Stomach (tissue), 9 donors: ENCODE measurements around the gene FBXL4. TPM values are rescaled to one million over a fixed set of nuclear protein-coding genes. Genes with fewer than 3 reads are reported as not detected.

Source experiments
- DNase-seq, 2 donors: peaks; one replicate each; pipeline versions ENCODE4 v3.0.0 to v3.0.0-alpha.2; 2013 to 2019
- H3K27ac ChIP-seq, 5 donors: fragments of 200-600 bp in 4 of 5; sonication (generic) in 4 of 5; one replicate each; pipeline ENCODE4 v1.5.1; 2013 to 2019; ENCODE audit warnings: mild to moderate bottlenecking in 1 of 5, moderate library complexity in 1 of 5
- H3K27me3 ChIP-seq, 3 donors: fragments of 200-600 bp; sonication (generic); one replicate each; pipeline ENCODE4 v1.5.1; 2017 to 2019; ENCODE audit warnings: mixed run types in 1 of 3
- H3K36me3 ChIP-seq, 4 donors: fragments of 200-600 bp; sonication (generic); 1 replicate in 3 of 4; 2 replicates in 1 of 4; pipeline ENCODE4 v1.5.1; 2016 to 2019
- H3K4me1 ChIP-seq, 4 donors: fragments of 200-600 bp; sonication (generic); one replicate each; pipeline ENCODE4 v1.5.1; 2016 to 2019
- H3K4me3 ChIP-seq, 4 donors: fragments of 200-600 bp; sonication (generic) in 3 of 4; one replicate each; pipeline ENCODE4 v1.5.1; 2016 to 2019; ENCODE audit warnings: mild to moderate bottlenecking in 1 of 4
- H3K9me3 ChIP-seq, 4 donors: fragments of 200-600 bp; sonication (generic); one replicate each; pipeline ENCODE4 v1.5.1; 2016 to 2019
- CTCF ChIP-seq, 7 experiments: fragments of 450-650 bp in 4 of 7; fragments of 200-600 bp in 3 of 7; sonication (generic) in 3 of 7; IDR thresholded peaks; one replicate each; pipeline ENCODE4 v1.5.1; 2016 to 2019; ENCODE audit warnings: antibody characterized with exemption in 7 of 7, control low read depth in 2 of 7, mild to moderate bottlenecking in 1 of 7
- EP300 ChIP-seq: sonication (generic); formaldehyde crosslinking; IDR thresholded peaks from one replicate; pipeline ENCODE4 v1.6.1; 2017; ENCODE audit warnings: antibody characterized with exemption
- POLR2A ChIP-seq, 4 donors: fragments of 450-650 bp; IDR thresholded peaks; one replicate each; pipeline ENCODE4 v1.6.1; 2016; ENCODE audit warnings: antibody characterized with exemption in 4 of 4, control low read depth in 2 of 4, mild to moderate bottlenecking in 1 of 4, moderate library complexity in 1 of 4
- POLR2AphosphoS5 ChIP-seq, 3 donors: sonication (generic); formaldehyde crosslinking; IDR thresholded peaks; one replicate each; pipeline ENCODE4 v1.6.1; 2016; ENCODE audit warnings: antibody characterized with exemption in 3 of 3
- WGBS, 5 donors: extraction: QIAGEN DNeasy Blood & Tissue Kit in 3 of 5; methylation state at CpG; one replicate each; pipeline versions ENCODE4 v1.1.5 to v1.1.7; 2013 to 2018; 5-methylcytosine and 5-hydroxymethylcytosine counted together
- intact Hi-C: fragments of 100-400 bp; cut with DNase I; formaldehyde crosslinking; loops from one replicate; pipeline ENCODE4 v1.15.1; 2023; ENCODE audit warnings: low total_unique reads
- polyA plus RNA-seq, 3 donors: library from polyadenylated mRNA; stranded (reverse); fragments of 200-250 nt; gene quantifications; one replicate each; pipeline ENCODE4 v1.2.3, GENCODE V29; 2013
- total RNA-seq, 5 donors: library from RNA; depleted of rRNA; stranded (reverse); fragments of >200 nt; gene quantifications; one replicate each; pipeline versions ENCODE4 v1.1.0 to v1.2.3, GENCODE V29; 2014 to 2016
- donor health status: healthy with polysubstance abuse.
- donor health status: Bipolar disorder and iron deficiency.
- donor health status: healthy.

Gene FBXL4
- total and polyA plus RNA-seq, 8 donors: 2.6 to 37.1 (median 7.6) TPM

DNA sequence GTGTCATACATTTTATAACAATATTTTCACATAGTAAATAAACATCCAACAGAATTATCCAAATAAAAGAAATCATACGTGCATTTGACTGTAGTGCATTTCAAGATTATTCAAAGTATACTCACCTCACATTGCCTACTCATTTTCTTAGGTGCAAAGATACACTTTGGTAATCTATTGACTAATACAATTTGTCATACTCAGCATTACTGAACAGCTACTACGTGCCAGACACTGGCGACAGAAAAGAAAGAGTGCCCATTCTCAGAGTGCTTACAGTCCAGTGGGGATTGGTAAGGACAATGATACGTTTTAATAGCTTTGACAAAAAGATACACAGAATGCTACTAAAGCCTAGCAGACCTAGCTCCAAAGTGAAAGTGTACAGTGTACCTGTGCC lies 42.0 kb downstream of the FBXL4 start:
- intact Hi-C loops: no loop called here
- H3K4me3 ChIP-seq: no peak overlapping the region
- whole genome bisulfite sequencing, 5 donors: 91 to 97% (median 93%) methylated on average over 4 of the region's 4 CpGs
- H3K27me3 ChIP-seq: no peaks in the 10 kb centered on the region
- H3K9me3 ChIP-seq: peaks cover 0 to 2% (median 0%) of the 10 kb centered on the region in 4 donors
- H3K27ac ChIP-seq: no peak overlapping the region
- peaks cover 0 to 69% (median 62%) of the 10 kb centered on the region in 4 donors for H3K36me3 ChIP-seq
- TF ChIP-seq CTCF (IDR thresholded peaks at IDR 0.05) (no peak), POLR2A (IDR thresholded peaks at IDR 0.05) (no peak), POLR2AphosphoS5 (IDR thresholded peaks at IDR 0.05) (no peak), EP300 (no peak)
- DNase-seq: no peak
- H3K4me1 ChIP-seq: no peaks in the 10 kb centered on the region

GRCh38 chr6:98904096-98904495 lies 43.6 kb downstream of the FBXL4 start:
- H3K4me1 ChIP-seq: no peaks in the 10 kb centered on the region
- no peak overlapping the region for H3K4me3 ChIP-seq
- H3K27me3 ChIP-seq: no peaks in the 10 kb centered on the region
- intact Hi-C loops: no loop called here
- H3K9me3 ChIP-seq: peaks cover 0 to 2% (median 0%) of the 10 kb centered on the region in 4 donors
- no peak for TF ChIP-seq POLR2AphosphoS5 (IDR thresholded peaks at IDR 0.05)
- TF ChIP-seq EP300: no peak
- no peak for TF ChIP-seq CTCF (IDR thresholded peaks at IDR 0.05)
- no peak for TF ChIP-seq POLR2A (IDR thresholded peaks at IDR 0.05)
- peaks cover under 1 to 80% (median 64%) of the 10 kb centered on the region in 4 donors for H3K36me3 ChIP-seq
- no peak overlapping the region for H3K27ac ChIP-seq
- peak in 1 of 2 donors; percentile 8 for DNase-seq

- H3K4me1 ChIP-seq: no peaks in the 10 kb centered on the region
- peaks cover 0 to 8% (median 2%) of the 10 kb centered on the region in 4 donors for H3K9me3 ChIP-seq
- peaks cover 9 to 89% (median 77%) of the 10 kb centered on the region in 4 donors for H3K36me3 ChIP-seq
- intact Hi-C loops: no loop called here
- TF ChIP-seq EP300: no peak
- no peak for TF ChIP-seq POLR2A (IDR thresholded peaks at IDR 0.05)
- TF ChIP-seq POLR2AphosphoS5 (IDR thresholded peaks at IDR 0.05): no peak
- no peak for TF ChIP-seq CTCF (IDR thresholded peaks at IDR 0.05)
- DNase-seq: peak in 1 of 2 donors; percentile 10
- H3K27ac ChIP-seq: no peak overlapping the region
- H3K4me3 ChIP-seq: no peak overlapping the region
- WGBS, 5 donors: 75 to 92% (median 79%) methylated on average over 2 of the region's 2 CpGs
- H3K27me3 ChIP-seq: no peaks in the 10 kb centered on the region
Measured at GRCh38 chr6:98900706-98901105, 47.0 kb downstream of the FBXL4 start.

- Histone ChIP-seq H3K27me3 (no peaks in the 10 kb centered on the region), H3K36me3 (peaks cover 9 to 65% (median 52%) of the 10 kb centered on the region in 4 donors), H3K9me3 (peaks cover 0 to 8% (median 2%) of the 10 kb centered on the region in 4 donors), H3K27ac (no peak overlapping the region), H3K4me3 (no peak overlapping the region), H3K4me1 (no peaks in the 10 kb centered on the region)
- TF ChIP-seq EP300: no peak
- TF ChIP-seq POLR2A (IDR thresholded peaks at IDR 0.05): no peak
- no peak for TF ChIP-seq POLR2AphosphoS5 (IDR thresholded peaks at IDR 0.05)
- no peak for TF ChIP-seq CTCF (IDR thresholded peaks at IDR 0.05)
- no peak for DNase-seq
- WGBS, 5 donors: 89 to 96% (median 93%) methylated on average over 1 of the region's 1 CpG
- intact Hi-C loops: no loop called here
Measured at GRCh38 chr6:98894810-98895209, 52.9 kb downstream of the FBXL4 start.
